ENCODE data around the gene AVPR2. TPM values are rescaled to one million over a fixed set of nuclear protein-coding genes. Genes with fewer than 3 reads are reported as not detected.

Gene AVPR2
- total RNA-seq, 1 experiment from 2014 or later, result not detected

- Histone ChIP-seq H3K27ac (ENCODE audit: low read depth, low read length) (no peak overlapping the region), H3K4me3 (replicated peaks in 1 of 2; ENCODE audit: low read depth in 1 of 2, low read length in 2 of 2) (no peak overlapping the region), H2AFZ (ENCODE audit: low read depth, low read length, poor library complexity, severe bottlenecking) (no peak overlapping the region), H3K79me2 (ENCODE audit: insufficient read depth, low read length) (no peaks in the 10 kb centered on the region), H3K9ac (ENCODE audit: low read length) (no peak overlapping the region), H3K27me3 (ENCODE audit: insufficient read depth, low read length) (no peaks in the 10 kb centered on the region), H3K4me2 (ENCODE audit: low read length) (no peak overlapping the region), H3K36me3 (ENCODE audit: control insufficient read depth in 1 of 2, insufficient read depth in 2 of 2, low read length in 2 of 2) (no peaks in the 10 kb centered on the region), H3K9me3 (ENCODE audit: control insufficient read depth in 1 of 2, insufficient read depth in 1 of 2, low read depth in 1 of 2, low read length in 2 of 2) (no peaks in the 10 kb centered on the region), H3K9me2 (ENCODE audit: insufficient read depth) (no peaks in the 10 kb centered on the region), H3K4me1 (ENCODE audit: control insufficient read depth in 1 of 2, insufficient read depth in 2 of 2, low read length in 2 of 2) (peaks cover 9 to 17% of the 10 kb centered on the region in 2 experiments), H4K20me1 (ENCODE audit: insufficient read depth) (no peaks in the 10 kb centered on the region)
- CTCF ChIA-PET, result no interaction called here
- POLR2A ChIA-PET, result no interaction called here
- RAD21 ChIA-PET (ENCODE audit: low non-redundant PET in 1 of 2, low total read pairs in 2 of 2, uncharacterized antibody in 2 of 2, unreplicated experiment in 2 of 2), result no interaction called here
- ATAC-seq (no peak), DNase-seq (ENCODE audit: low read depth, low spot score) (no peak)
- no peak for TF ChIP-seq CTCF (IDR thresholded peaks at IDR 0.05 in 2 of 3, conservative IDR thresholded peaks at IDR 0.05 in 1 of 3; ENCODE audit: borderline replicate concordance in 1 of 3, insufficient read depth in 1 of 3, low read depth in 2 of 3, low read length in 2 of 3)
- no peak for TF ChIP-seq EZH2 (IDR thresholded peaks at IDR 0.05)
- no peak for TF ChIP-seq ELF1 (IDR thresholded peaks at IDR 0.05; ENCODE audit: borderline replicate concordance, low read depth)
- no peak for TF ChIP-seq ZNF274 (IDR thresholded peaks at IDR 0.05; ENCODE audit: low read depth, low read length)
- TF ChIP-seq CEBPB (IDR thresholded peaks at IDR 0.05; ENCODE audit: low read depth), result no peak
- no peak for TF ChIP-seq POLR2A (IDR thresholded peaks at IDR 0.05; ENCODE audit: borderline replicate concordance, extremely low read depth, insufficient read depth, insufficient read length)
- no peak for TF ChIP-seq SP1 (IDR thresholded peaks at IDR 0.05; ENCODE audit: low read depth)
- TF ChIP-seq ATF3 (IDR thresholded peaks at IDR 0.05), result no peak
- TF ChIP-seq FOSL1 (IDR thresholded peaks at IDR 0.05; ENCODE audit: low read depth), result no peak
- TF ChIP-seq TCF7L2 (IDR thresholded peaks at IDR 0.05; ENCODE audit: borderline replicate concordance, extremely low read depth, insufficient read depth, insufficient read length), result no peak
- TF ChIP-seq SIN3A (IDR thresholded peaks at IDR 0.05; ENCODE audit: low read depth), result no peak
- TF ChIP-seq REST (IDR thresholded peaks at IDR 0.05; ENCODE audit: low read depth), result no peak
- TF ChIP-seq POLR2AphosphoS5 (IDR thresholded peaks at IDR 0.05; ENCODE audit: low read depth, low read length), result no peak
- TF ChIP-seq JUND (IDR thresholded peaks at IDR 0.05), result no peak
- TF ChIP-seq EGR1 (IDR thresholded peaks at IDR 0.05; ENCODE audit: low read depth), result no peak
- no peak for TF ChIP-seq SRF (IDR thresholded peaks at IDR 0.05; ENCODE audit: low read depth)
- TF ChIP-seq MAX (IDR thresholded peaks at IDR 0.05), result no peak
- intact Hi-C loops (cut with micrococcal nuclease), result no loop called here
- no TSS peak for BruUV-seq (replicated peaks)
These were observed 15.3 kb upstream of the AVPR2 start for GRCh38 chrX:153889123-153889522.

All from HCT116 (cell line).